ENCODE measurements around the gene BTBD6. TPM values are rescaled to one million over a fixed set of nuclear protein-coding genes. Genes with fewer than 3 reads are reported as not detected.
A peak's percentile ranks its signal among the peaks of the same experiment; 100 is the strongest.
"Not testable (repeated sequence)": the region's sequence is repeated elsewhere in the genome, so short reads cannot be mapped to it uniquely, and the experiment has no call there.

BTBD6 gene
- total and polyA plus RNA-seq, 4 donors = 30.9 to 54.1 (median 47.8) TPM

- Histone ChIP-seq H3K27ac (ENCODE audit: low read depth in 1 of 2, low read length in 1 of 2) (no peak overlapping the region), H3K27me3 (ENCODE audit: control insufficient read depth in 3 of 3, insufficient read depth in 3 of 3, low read length in 2 of 3) (no peaks in the 10 kb centered on the region), H3K36me3 (ENCODE audit: control insufficient read depth in 4 of 4, insufficient read depth in 4 of 4, low read length in 4 of 4) (no peaks in the 10 kb centered on the region), H3K9ac (ENCODE audit: insufficient read depth in 1 of 2, low read length in 2 of 2) (no peak overlapping the region), H3K4me1 (ENCODE audit: control insufficient read depth in 5 of 5, insufficient read depth in 5 of 5, low read length in 5 of 5) (peaks cover 0 to 15% (median 6%) of the 10 kb centered on the region in 5 donors), H3K4me3 (no peak overlapping the region), H3K9me3 (ENCODE audit: control insufficient read depth in 4 of 4, insufficient read depth in 3 of 4, low read length in 3 of 4) (no peaks in the 10 kb centered on the region)
- ATAC-seq (ENCODE audit: insufficient read depth, low FRiP score) (no peak), DNase-seq (no peak)
- 36 to 56% methylated on average over 26 of the region's 26 CpGs for WGBS, 2 donors
- no peak for TF ChIP-seq CTCF (IDR thresholded peaks at IDR 0.05; ENCODE audit: control extremely low read depth, extremely low read depth)
Observed at GRCh38 chr14:105292826-105293711, 44.7 kb downstream of the BTBD6 start.

GRCh38 chr14:105294142-105294597 lies 45.8 kb downstream of the BTBD6 start:
- Histone ChIP-seq H3K9ac (ENCODE audit: insufficient read depth in 1 of 2, low read length in 2 of 2) (no peak overlapping the region), H3K36me3 (ENCODE audit: control insufficient read depth in 4 of 4, insufficient read depth in 4 of 4, low read length in 4 of 4) (no peaks in the 10 kb centered on the region), H3K4me1 (ENCODE audit: control insufficient read depth in 5 of 5, insufficient read depth in 5 of 5, low read length in 5 of 5) (peaks cover 0 to 15% (median 6%) of the 10 kb centered on the region in 5 donors), H3K4me3 (no peak overlapping the region), H3K9me3 (ENCODE audit: control insufficient read depth in 4 of 4, insufficient read depth in 3 of 4, low read length in 3 of 4) (no peaks in the 10 kb centered on the region), H3K27ac (ENCODE audit: low read depth in 1 of 2, low read length in 1 of 2) (peak overlapping the region in 1 of 2 donors; percentile 38), H3K27me3 (ENCODE audit: control insufficient read depth in 3 of 3, insufficient read depth in 3 of 3, low read length in 2 of 3) (no peaks in the 10 kb centered on the region)
- peak; percentile 31 for ATAC-seq (ENCODE audit: insufficient read depth, low FRiP score)
- no peak for TF ChIP-seq CTCF (IDR thresholded peaks at IDR 0.05; ENCODE audit: control extremely low read depth, extremely low read depth)
- 46 to 51% methylated on average over 15 of the region's 15 CpGs for WGBS, 2 donors
- DNase-seq = peak; percentile 71 to 77 (median 75)

- not testable (repeated sequence) for H3K27ac ChIP-seq (ENCODE audit: low read depth in 1 of 2, low read length in 1 of 2); H3K27me3 ChIP-seq (ENCODE audit: control insufficient read depth in 3 of 3, insufficient read depth in 3 of 3, low read length in 2 of 3); H3K9ac ChIP-seq (ENCODE audit: insufficient read depth in 1 of 2, low read length in 2 of 2); H3K36me3 ChIP-seq (ENCODE audit: control insufficient read depth in 4 of 4, insufficient read depth in 4 of 4, low read length in 4 of 4); DNase-seq; H3K9me3 ChIP-seq (ENCODE audit: control insufficient read depth in 4 of 4, insufficient read depth in 3 of 4, low read length in 3 of 4); H3K4me3 ChIP-seq; ATAC-seq (ENCODE audit: insufficient read depth, low FRiP score)
- peaks cover 3 to 17% (median 6%) of the 10 kb centered on the region in 5 donors for H3K4me1 ChIP-seq (ENCODE audit: control insufficient read depth in 5 of 5, insufficient read depth in 5 of 5, low read length in 5 of 5)
- WGBS, 2 donors = 96 to 97% methylated on average over 11 of the region's 11 CpGs
Observed at GRCh38 chr14:105297311-105297710, 49.0 kb downstream of the BTBD6 start.
